ENCODE data around the gene GRAP2.

DNA sequence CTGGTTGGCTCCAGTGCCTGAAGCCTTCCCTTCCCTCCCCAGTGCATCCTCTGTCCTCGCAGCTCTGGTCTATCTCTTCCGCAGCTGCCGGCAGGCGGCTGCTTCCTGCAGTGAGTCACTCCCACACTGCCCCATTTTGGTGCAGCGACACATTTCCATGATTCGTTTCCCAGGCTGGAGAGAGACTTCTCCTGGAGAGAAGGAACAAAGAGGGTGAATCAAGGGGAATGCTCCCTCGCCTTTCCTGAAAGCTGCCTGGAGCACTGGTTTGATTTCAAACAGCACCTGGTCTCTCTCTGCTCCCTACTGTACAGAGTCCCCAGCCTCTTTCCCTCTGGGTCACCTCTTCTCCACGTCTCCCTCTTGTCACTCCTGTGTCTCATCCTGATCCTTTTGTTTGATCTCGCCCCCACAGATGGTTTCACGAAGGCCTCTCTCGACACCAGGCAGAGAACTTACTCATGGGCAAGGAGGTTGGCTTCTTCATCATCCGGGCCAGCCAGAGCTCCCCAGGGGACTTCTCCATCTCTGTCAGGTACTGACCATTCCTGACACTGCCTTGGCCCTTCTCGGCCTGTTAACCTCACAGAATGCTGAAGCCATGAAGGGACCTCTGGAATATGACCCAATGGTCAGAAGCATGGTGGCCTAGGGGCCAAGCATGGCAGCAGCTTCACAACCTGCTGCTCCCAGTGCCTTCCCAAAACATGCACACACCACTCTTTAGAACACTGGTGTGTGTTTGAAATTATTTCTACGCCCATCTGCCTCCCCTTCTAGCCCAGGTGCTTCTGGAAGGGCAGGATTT is 59.0 kb downstream of the GRAP2 start, which contains the start of gene TMA7B:
- TF ChIP-seq, protein P1, sequence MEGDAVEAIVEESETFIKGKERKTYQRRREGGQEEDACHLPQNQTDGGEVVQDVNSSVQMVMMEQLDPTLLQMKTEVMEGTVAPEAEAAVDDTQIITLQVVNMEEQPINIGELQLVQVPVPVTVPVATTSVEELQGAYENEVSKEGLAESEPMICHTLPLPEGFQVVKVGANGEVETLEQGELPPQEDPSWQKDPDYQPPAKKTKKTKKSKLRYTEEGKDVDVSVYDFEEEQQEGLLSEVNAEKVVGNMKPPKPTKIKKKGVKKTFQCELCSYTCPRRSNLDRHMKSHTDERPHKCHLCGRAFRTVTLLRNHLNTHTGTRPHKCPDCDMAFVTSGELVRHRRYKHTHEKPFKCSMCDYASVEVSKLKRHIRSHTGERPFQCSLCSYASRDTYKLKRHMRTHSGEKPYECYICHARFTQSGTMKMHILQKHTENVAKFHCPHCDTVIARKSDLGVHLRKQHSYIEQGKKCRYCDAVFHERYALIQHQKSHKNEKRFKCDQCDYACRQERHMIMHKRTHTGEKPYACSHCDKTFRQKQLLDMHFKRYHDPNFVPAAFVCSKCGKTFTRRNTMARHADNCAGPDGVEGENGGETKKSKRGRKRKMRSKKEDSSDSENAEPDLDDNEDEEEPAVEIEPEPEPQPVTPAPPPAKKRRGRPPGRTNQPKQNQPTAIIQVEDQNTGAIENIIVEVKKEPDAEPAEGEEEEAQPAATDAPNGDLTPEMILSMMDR (IDR thresholded peaks at IDR 0.05): no peak
- TF ChIP-seq POLR2AphosphoS5 (IDR thresholded peaks at IDR 0.05; ENCODE audit: low read depth, low read length) (no peak), TCF7L2 (IDR thresholded peaks at IDR 0.05; ENCODE audit: low read depth, low read length) (no peak)
- TF ChIP-seq, protein P2, sequence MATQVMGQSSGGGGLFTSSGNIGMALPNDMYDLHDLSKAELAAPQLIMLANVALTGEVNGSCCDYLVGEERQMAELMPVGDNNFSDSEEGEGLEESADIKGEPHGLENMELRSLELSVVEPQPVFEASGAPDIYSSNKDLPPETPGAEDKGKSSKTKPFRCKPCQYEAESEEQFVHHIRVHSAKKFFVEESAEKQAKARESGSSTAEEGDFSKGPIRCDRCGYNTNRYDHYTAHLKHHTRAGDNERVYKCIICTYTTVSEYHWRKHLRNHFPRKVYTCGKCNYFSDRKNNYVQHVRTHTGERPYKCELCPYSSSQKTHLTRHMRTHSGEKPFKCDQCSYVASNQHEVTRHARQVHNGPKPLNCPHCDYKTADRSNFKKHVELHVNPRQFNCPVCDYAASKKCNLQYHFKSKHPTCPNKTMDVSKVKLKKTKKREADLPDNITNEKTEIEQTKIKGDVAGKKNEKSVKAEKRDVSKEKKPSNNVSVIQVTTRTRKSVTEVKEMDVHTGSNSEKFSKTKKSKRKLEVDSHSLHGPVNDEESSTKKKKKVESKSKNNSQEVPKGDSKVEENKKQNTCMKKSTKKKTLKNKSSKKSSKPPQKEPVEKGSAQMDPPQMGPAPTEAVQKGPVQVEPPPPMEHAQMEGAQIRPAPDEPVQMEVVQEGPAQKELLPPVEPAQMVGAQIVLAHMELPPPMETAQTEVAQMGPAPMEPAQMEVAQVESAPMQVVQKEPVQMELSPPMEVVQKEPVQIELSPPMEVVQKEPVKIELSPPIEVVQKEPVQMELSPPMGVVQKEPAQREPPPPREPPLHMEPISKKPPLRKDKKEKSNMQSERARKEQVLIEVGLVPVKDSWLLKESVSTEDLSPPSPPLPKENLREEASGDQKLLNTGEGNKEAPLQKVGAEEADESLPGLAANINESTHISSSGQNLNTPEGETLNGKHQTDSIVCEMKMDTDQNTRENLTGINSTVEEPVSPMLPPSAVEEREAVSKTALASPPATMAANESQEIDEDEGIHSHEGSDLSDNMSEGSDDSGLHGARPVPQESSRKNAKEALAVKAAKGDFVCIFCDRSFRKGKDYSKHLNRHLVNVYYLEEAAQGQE (IDR thresholded peaks at IDR 0.05; ENCODE audit: insufficient read depth in 1 of 2, low read depth in 2 of 2, low read length in 1 of 2): no peak

All from Panc1 (cell line).